PC-9 (cell line): ENCODE measurements around the gene WBP2NL. TPM values are rescaled to one million over a fixed set of nuclear protein-coding genes. Genes with fewer than 3 reads are reported as not detected.

ENCODE experiments used
- BruUV-seq: library from RNA; stranded (reverse); fragments of 400-500 nt; replicated peaks from 2 replicates; lab custom pipeline; 2021; lab: Mats Ljungman, UMichigan
- CTCF ChIA-PET: fragments of 300-600 bp; sonication (Branson Sonifier 250); formaldehyde crosslinking; loops from one replicate; lab custom pipeline; 2022; ENCODE audit warnings: antibody characterized with exemption; lab: Charles Lee
- POLR2A ChIA-PET: fragments of 300-600 bp; sonication (Branson Sonifier 250); formaldehyde crosslinking; loops from one replicate; lab custom pipeline; 2022; ENCODE audit warnings: antibody characterized with exemption; ENCODE audit not compliant: unreplicated experiment; lab: Charles Lee
- DNase-seq, 2 experiments: peaks; one replicate each; pipeline versions ENCODE4 v3.0.0 to v3.0.0-alpha.2; 2015 to 2022; ENCODE audit warnings: mixed read lengths in 1 of 2
- H2AFZ ChIP-seq: fragments of 200-600 bp; sonication (generic); 2 replicates; pipeline ENCODE4 v1.8.1; 2017; ENCODE audit warnings: antibody characterized with exemption
- H3F3A ChIP-seq: fragments of 200-600 bp; sonication (generic); 2 replicates; pipeline ENCODE4 v1.8.1; 2017; ENCODE audit warnings: antibody characterized with exemption, mild to moderate bottlenecking, low read depth; ENCODE audit not compliant: insufficient read depth
- H3K27ac ChIP-seq: fragments of 200-600 bp; sonication (generic); 2 replicates; pipeline ENCODE4 v1.6.1; 2016; ENCODE audit warnings: mixed run types
- H3K27me3 ChIP-seq: fragments of 200-600 bp; sonication (generic); 2 replicates; pipeline ENCODE4 v1.6.1; 2016; ENCODE audit warnings: low read depth, mixed run types; ENCODE audit not compliant: insufficient read depth
- H3K36me3 ChIP-seq: fragments of 200-600 bp; sonication (generic); 2 replicates; pipeline ENCODE4 v1.6.1; 2016; ENCODE audit warnings: low read depth, mixed run types
- H3K4me1 ChIP-seq: fragments of 200-600 bp; sonication (generic); replicated peaks from 2 replicates; pipeline ENCODE4 v1.6.1; 2016; ENCODE audit warnings: mixed run types; ENCODE audit not compliant: insufficient read depth
- H3K4me2 ChIP-seq: fragments of 200-600 bp; sonication (generic); 2 replicates; pipeline ENCODE4 v1.6.1; 2017; ENCODE audit warnings: mixed run types
- H3K4me3 ChIP-seq: fragments of 200-600 bp; sonication (generic); 2 replicates; pipeline ENCODE4 v1.6.1; 2016; ENCODE audit warnings: mixed run types
- H3K79me2 ChIP-seq: fragments of 200-600 bp; sonication (generic); 2 replicates; pipeline ENCODE4 v1.6.1; 2017; ENCODE audit warnings: low read depth, mixed run types
- H3K9me2 ChIP-seq: fragments of 200-600 bp; sonication (generic); 2 replicates; pipeline ENCODE4 v1.8.1; 2017; ENCODE audit warnings: mild to moderate bottlenecking; ENCODE audit not compliant: insufficient read depth
- H3K9me3 ChIP-seq: fragments of 200-600 bp; sonication (generic); 2 replicates; pipeline ENCODE4 v1.8.1; 2016; ENCODE audit warnings: low read depth; ENCODE audit not compliant: insufficient read depth
- H4K20me1 ChIP-seq: fragments of 200-600 bp; sonication (generic); 2 replicates; pipeline ENCODE4 v1.8.1; 2017; ENCODE audit not compliant: insufficient read depth
- EZH2 ChIP-seq: fragments of 200-600 bp; sonication (generic); IDR thresholded peaks from 2 replicates; pipeline ENCODE4 v1.8.0; 2017; ENCODE audit warnings: antibody characterized with exemption, low read depth
- intact Hi-C: fragments of 100-400 bp; cut with micrococcal nuclease; formaldehyde crosslinking; loops from one replicate; pipeline ENCODE4 v1.10.0; 2022; ENCODE audit not compliant: unreplicated experiment
- total RNA-seq: library from RNA; stranded (reverse); gene quantifications from 2 replicates; pipeline ENCODE4 v1.2.3, GENCODE V29; 2021
- TF ChIP-seq, protein P1 (sequence below): fragments of 200-600 bp; sonication (generic); conservative IDR thresholded peaks from 2 replicates; pipeline ENCODE4 v1.6.1; 2017; ENCODE audit warnings: mixed run types, antibody characterized with exemption, mild to moderate bottlenecking, moderate library complexity

The WBP2NL gene
- total RNA-seq, 1 experiment from 2014 or later, result 7.1 TPM

- CTCF ChIA-PET, result no interaction called here
- Histone ChIP-seq H2AFZ (no peak overlapping the region), H3K79me2 (no peaks in the 10 kb centered on the region), H3K9me3 (no peaks in the 10 kb centered on the region), H3K4me1 (no peaks in the 10 kb centered on the region), H3K27ac (no peak overlapping the region), H3K4me2 (peak overlapping the region; percentile 13; the same call in 1 of the 2 replicates), H4K20me1 (no peaks in the 10 kb centered on the region), H3K27me3 (peaks cover 60% of the 10 kb centered on the region), H3K36me3 (no peaks in the 10 kb centered on the region), H3K4me3 (no peak overlapping the region), H3F3A (peaks cover 21% of the 10 kb centered on the region; the same call in 1 of the 2 replicates), H3K9me2 (no peaks in the 10 kb centered on the region)
- DNase-seq, result no peak
- intact Hi-C loops, result no loop called here
- TF ChIP-seq, protein P1, sequence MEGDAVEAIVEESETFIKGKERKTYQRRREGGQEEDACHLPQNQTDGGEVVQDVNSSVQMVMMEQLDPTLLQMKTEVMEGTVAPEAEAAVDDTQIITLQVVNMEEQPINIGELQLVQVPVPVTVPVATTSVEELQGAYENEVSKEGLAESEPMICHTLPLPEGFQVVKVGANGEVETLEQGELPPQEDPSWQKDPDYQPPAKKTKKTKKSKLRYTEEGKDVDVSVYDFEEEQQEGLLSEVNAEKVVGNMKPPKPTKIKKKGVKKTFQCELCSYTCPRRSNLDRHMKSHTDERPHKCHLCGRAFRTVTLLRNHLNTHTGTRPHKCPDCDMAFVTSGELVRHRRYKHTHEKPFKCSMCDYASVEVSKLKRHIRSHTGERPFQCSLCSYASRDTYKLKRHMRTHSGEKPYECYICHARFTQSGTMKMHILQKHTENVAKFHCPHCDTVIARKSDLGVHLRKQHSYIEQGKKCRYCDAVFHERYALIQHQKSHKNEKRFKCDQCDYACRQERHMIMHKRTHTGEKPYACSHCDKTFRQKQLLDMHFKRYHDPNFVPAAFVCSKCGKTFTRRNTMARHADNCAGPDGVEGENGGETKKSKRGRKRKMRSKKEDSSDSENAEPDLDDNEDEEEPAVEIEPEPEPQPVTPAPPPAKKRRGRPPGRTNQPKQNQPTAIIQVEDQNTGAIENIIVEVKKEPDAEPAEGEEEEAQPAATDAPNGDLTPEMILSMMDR, result no peak
- TF ChIP-seq EZH2, result no peak
- POLR2A ChIA-PET, result no interaction called here
- BruUV-seq, result no TSS peak
Observed at GRCh38 chr22:41975299-41976069, 23.1 kb upstream of the WBP2NL start.

DNA sequence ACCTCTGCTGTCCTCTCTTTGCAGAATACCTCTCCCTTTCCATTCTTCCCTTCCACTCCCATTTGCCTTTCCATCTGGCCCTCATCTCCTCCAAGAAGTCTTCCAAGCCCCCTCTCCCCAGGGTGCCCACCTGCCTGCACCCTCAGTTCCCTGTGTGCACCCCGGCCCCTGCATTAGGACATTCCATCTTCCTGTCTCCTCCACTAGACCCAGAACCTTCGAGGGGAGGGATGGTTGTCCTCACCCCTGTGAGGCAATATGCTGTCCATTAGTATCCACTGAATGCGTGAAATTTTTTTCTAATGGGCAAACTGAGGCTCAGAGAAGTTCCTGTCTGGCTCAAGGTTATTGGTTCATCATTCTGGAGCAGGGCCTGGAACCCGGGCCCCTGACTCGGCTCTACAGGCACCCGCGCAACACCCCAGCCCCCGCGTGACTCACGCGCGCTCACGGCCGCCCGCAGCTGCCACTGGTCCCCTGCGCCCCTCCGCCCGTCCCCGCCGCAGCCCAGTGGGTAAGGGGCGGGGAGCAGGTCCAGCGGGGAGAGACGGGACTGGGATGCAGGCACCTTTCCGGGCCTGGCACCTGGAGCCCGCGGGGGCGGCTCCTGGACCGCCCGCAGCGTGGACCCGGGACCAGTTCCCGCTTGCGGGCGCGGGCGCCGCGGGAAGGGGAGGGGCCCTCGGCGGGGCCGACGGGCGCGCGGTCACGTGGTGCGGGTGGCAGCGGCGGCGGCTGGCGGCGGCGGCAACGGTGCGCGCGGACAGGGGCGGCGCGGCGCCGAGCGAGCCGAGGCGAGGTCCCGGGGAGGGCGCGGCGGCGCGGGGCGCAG lies 22.3 kb upstream of the WBP2NL start:
- no TSS peak for BruUV-seq
- Histone ChIP-seq H3K4me1 (no peaks in the 10 kb centered on the region), H3F3A (peaks cover 21% of the 10 kb centered on the region; the same call in 1 of the 2 replicates), H4K20me1 (no peaks in the 10 kb centered on the region), H2AFZ (no peak overlapping the region), H3K27ac (no peak overlapping the region), H3K36me3 (no peaks in the 10 kb centered on the region), H3K27me3 (peaks cover 53% of the 10 kb centered on the region), H3K9me2 (no peaks in the 10 kb centered on the region), H3K79me2 (no peaks in the 10 kb centered on the region), H3K4me3 (peak overlapping the region; percentile 47; the same call in 1 of the 2 replicates), H3K4me2 (peak overlapping the region; percentile 65), H3K9me3 (no peaks in the 10 kb centered on the region)
- ChIA-PET CTCF (no interaction called here), POLR2A (no interaction called here)
- intact Hi-C loops, result no loop called here
- peak; percentile 94; the same call in 1 of the 2 replicates for TF ChIP-seq EZH2
- TF ChIP-seq, protein P1, result no peak
- peak in 1 of 2 experiments; percentile 35 for DNase-seq

- H3K9me2 ChIP-seq, result no peaks in the 10 kb centered on the region
- no peaks in the 10 kb centered on the region for H3K79me2 ChIP-seq
- peaks cover 52% of the 10 kb centered on the region for H3K27me3 ChIP-seq
- no peak overlapping the region for H2AFZ ChIP-seq
- POLR2A ChIA-PET, result no interaction called here
- H3K27ac ChIP-seq, result no peak overlapping the region
- intact Hi-C loops, result no loop called here
- CTCF ChIA-PET, result no interaction called here
- no peak for DNase-seq
- no peaks in the 10 kb centered on the region for H3K9me3 ChIP-seq
- BruUV-seq, result no TSS peak
- H3F3A ChIP-seq, result peaks cover 21% of the 10 kb centered on the region; the same call in 1 of the 2 replicates
- no peaks in the 10 kb centered on the region for H3K4me1 ChIP-seq
- H3K4me3 ChIP-seq, result no peak overlapping the region
- H4K20me1 ChIP-seq, result no peaks in the 10 kb centered on the region
- no peak for TF ChIP-seq EZH2
- TF ChIP-seq, protein P1, result no peak
- no peaks in the 10 kb centered on the region for H3K36me3 ChIP-seq
- H3K4me2 ChIP-seq, result peak overlapping the region; percentile 57; the same call in 1 of the 2 replicates
Observed at GRCh38 chr22:41976961-41977566, 21.5 kb upstream of the WBP2NL start.
